Heart left ventricle (tissue), 16 donors: ENCODE results near the gene NELFB. TPM values are rescaled to one million over a fixed set of nuclear protein-coding genes. Genes with fewer than 3 reads are reported as not detected.
A peak's percentile ranks its signal among the peaks of the same experiment; 100 is the strongest.

Experiments used
- ATAC-seq, 4 donors: fragments of 200-7000 bp; cut with Tn5 transposase; one replicate each; pipeline ENCODE4 v1.9.1; 2020 to 2022; ENCODE audit warnings: moderate library complexity in 4 of 4, mild to moderate bottlenecking in 3 of 4, moderate number of reproducible peaks in 1 of 4
- DNase-seq, 5 donors: peaks; one replicate each; pipeline ENCODE4 v3.0.0-alpha.2; 2020
- H3K27ac ChIP-seq, 12 donors: fragments of 200-600 bp; sonication (generic) in 4 of 12; one replicate each; pipeline versions ENCODE4 v1.5.0 to v1.8.0; 2016 to 2022; ENCODE audit warnings: mild to moderate bottlenecking in 2 of 12
- H3K27me3 ChIP-seq, 9 donors: fragments of 200-600 bp; sonication (generic) in 2 of 9; one replicate each; pipeline versions ENCODE4 v1.5.1 to v1.8.0; 2016 to 2022; ENCODE audit warnings: mild to moderate bottlenecking in 3 of 9
- H3K36me3 ChIP-seq, 9 donors: fragments of 200-600 bp; sonication (generic) in 2 of 9; one replicate each; pipeline versions ENCODE4 v1.5.0 to v1.8.0; 2018 to 2022; ENCODE audit warnings: mild to moderate bottlenecking in 2 of 9
- H3K4me1 ChIP-seq, 12 donors: fragments of 200-600 bp; sonication (generic) in 4 of 12; one replicate each; pipeline versions ENCODE4 v1.5.0 to v1.8.0; 2016 to 2022; ENCODE audit warnings: mild to moderate bottlenecking in 3 of 12
- H3K4me3 ChIP-seq, 12 donors: fragments of 200-600 bp; sonication (generic) in 4 of 12; one replicate each; pipeline versions ENCODE4 v1.5.0 to v1.8.0; 2017 to 2022; ENCODE audit warnings: mild to moderate bottlenecking in 9 of 12, moderate library complexity in 4 of 12
- H3K9me3 ChIP-seq, 12 donors: fragments of 200-600 bp; sonication (generic) in 4 of 12; one replicate each; pipeline versions ENCODE4 v1.5.0 to v1.8.0; 2016 to 2022; ENCODE audit warnings: mild to moderate bottlenecking in 1 of 12
- POLR2A ChIP-seq, 2 donors: fragments of 450-650 bp; IDR thresholded peaks; one replicate each; pipeline ENCODE4 v1.6.1; 2017; ENCODE audit warnings: antibody characterized with exemption in 2 of 2, mild to moderate bottlenecking in 2 of 2, moderate library complexity in 2 of 2
- WGBS, 4 donors: extraction: QIAGEN DNeasy Blood & Tissue Kit in 2 of 4; methylation state at CpG; one replicate each; pipeline versions ENCODE4 v1.1.5 to v1.1.7; 2013 to 2018; 5-methylcytosine and 5-hydroxymethylcytosine counted together
- intact Hi-C, 10 donors: fragments of 100-400 bp; cut with DNase I; formaldehyde crosslinking; loops; one replicate each; pipeline versions ENCODE4 v1.11.1 to v1.14.2; 2022
- polyA plus RNA-seq, 2 donors: library from polyadenylated mRNA; stranded (reverse); fragments of 200-250 nt; gene quantifications; one replicate each; pipeline ENCODE4 v1.2.3, GENCODE V29; 2013
- total RNA-seq, 9 donors: library from RNA; depleted of rRNA in 2 of 9; stranded (reverse); fragments of >200 nt in 2 of 9; fragmentation: NEBNext Ultra II Directional in 3 of 9; extraction: Animal tissue kit (Norgen Biotek cat#: 25700) in 3 of 9; gene quantifications; one replicate each; pipeline versions ENCODE4 v1.1.0 to v1.2.4, GENCODE V29; 2016 to 2023
- TF ChIP-seq, protein P1 (sequence below), 12 donors: fragments of 200-600 bp; sonication (generic) in 4 of 12; IDR thresholded peaks; one replicate each; pipeline versions ENCODE4 v1.5.0 to v1.8.0; 2018 to 2022; ENCODE audit warnings: antibody characterized with exemption in 12 of 12, mild to moderate bottlenecking in 5 of 12
- donor health status: ischemic (EF 13 %, LVEDD 7.1; RV severe dilation, severe dysfunction).
- donor health status: healthy with polysubstance abuse.
- donor health status: DM: no; HTN: yes; CAD: no.
- donor health status: DM: no; HTN: no; CAD: no.
- donor health status: ischemic (EF 25% LVEDD 6.9; RV normal size, moderate dysfunction).
- donor health status: ischemic (EF 25% LVEDD 5.7; RV mildly dilated, moderate dysfunction).
- donor health status: healthy.
- donor health status: DM: yes; HTN: yes; CAD: no.
- donor health status: ischemic (EF 35%, LVEDD 5.7; RV mildly dilated, moderate dysfunction).
- donor health status: nonischemic (EF 11% LVEDD 7.7; RV severe dilation, severe dysfunction).
- donor health status: DM: yes; HTN: yes; CAD: no.
- donor health status: PGD.
- donor health status: ischemic (EF 29% LVEDD 5.4; RV normal size, mild dysfunction).
- donor health status: nonischemic (EF 23%, LVEDD 6.1; RV moderate dilation, normal function).

NELFB gene
- total and polyA plus RNA-seq, 11 donors: 31.4 to 77.8 (median 38.1) TPM

- Histone ChIP-seq H3K9me3 (peaks cover 0 to 8% (median 0%) of the 10 kb centered on the region in 12 donors), H3K27me3 (no peaks in the 10 kb centered on the region), H3K27ac (peak overlapping the region in 1 of 12 donors; percentile 24), H3K4me1 (peaks cover 6 to 66% (median 32%) of the 10 kb centered on the region in 12 donors), H3K4me3 (peak overlapping the region in 5 of 12 donors; percentile 4 to 26 (median 24)), H3K36me3 (peaks cover 0 to 20% (median 17%) of the 10 kb centered on the region in 9 donors)
- no peak for TF ChIP-seq POLR2A (IDR thresholded peaks at IDR 0.05)
- TF ChIP-seq, protein P1, sequence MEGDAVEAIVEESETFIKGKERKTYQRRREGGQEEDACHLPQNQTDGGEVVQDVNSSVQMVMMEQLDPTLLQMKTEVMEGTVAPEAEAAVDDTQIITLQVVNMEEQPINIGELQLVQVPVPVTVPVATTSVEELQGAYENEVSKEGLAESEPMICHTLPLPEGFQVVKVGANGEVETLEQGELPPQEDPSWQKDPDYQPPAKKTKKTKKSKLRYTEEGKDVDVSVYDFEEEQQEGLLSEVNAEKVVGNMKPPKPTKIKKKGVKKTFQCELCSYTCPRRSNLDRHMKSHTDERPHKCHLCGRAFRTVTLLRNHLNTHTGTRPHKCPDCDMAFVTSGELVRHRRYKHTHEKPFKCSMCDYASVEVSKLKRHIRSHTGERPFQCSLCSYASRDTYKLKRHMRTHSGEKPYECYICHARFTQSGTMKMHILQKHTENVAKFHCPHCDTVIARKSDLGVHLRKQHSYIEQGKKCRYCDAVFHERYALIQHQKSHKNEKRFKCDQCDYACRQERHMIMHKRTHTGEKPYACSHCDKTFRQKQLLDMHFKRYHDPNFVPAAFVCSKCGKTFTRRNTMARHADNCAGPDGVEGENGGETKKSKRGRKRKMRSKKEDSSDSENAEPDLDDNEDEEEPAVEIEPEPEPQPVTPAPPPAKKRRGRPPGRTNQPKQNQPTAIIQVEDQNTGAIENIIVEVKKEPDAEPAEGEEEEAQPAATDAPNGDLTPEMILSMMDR (IDR thresholded peaks at IDR 0.05): peak in 11 of 12 donors; percentile 21 to 64 (median 41)
- 44 to 70% (median 52%) methylated on average over 70 to 85 of the region's 85 CpGs for WGBS, 4 donors
- DNase-seq: peak; percentile 23 to 72 (median 44)
- intact Hi-C loops: loop anchor here in 3 of 10 donors (5.0 to 10.0 kb wide), 2 partner anchors 127 to 244 kb away; no protein-coding TSS in a partner anchor
- no peak for ATAC-seq
These were observed 25.6 kb downstream of the NELFB start for GRCh38 chr9:137280474-137281344.

DNA sequence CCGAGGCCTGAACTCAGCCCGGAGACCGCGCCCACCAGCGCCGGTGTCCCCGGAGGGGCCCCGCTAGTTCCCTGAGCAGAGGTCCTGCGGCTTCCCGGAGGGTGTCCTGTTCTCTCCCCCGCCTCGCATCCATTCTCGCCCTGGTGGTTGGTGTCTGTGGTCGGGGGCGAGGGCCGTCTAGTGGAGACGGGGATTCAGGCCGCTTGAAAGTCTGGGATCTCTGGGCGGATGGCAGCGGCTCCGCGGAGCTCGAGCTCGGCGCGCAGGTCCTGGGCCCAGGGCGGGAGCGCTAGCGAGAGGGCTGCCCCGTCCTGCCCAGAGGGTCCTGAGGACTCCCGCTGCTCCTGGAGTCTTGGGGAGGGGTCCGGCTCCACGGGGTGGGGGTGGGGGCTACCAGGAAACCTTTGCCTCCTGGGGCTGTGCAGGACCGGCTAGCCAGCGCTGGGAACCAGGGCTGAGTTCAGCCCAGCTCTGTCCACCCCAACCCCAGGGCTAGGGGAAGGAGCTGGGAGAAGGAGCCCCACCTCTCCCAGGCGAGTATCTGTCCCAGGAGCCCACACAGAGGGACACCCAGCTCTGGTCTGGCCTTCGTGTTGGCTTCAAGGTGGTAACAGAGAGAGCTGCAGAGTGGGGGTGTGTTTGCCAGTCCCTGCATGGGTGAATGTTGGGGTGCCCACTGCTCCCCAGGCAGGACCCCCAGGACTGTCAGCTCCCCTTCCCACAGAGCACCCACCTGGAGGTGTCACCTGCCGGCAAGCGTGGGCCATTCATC lies 26.4 kb downstream of the NELFB start:
- peaks cover 2 to 58% (median 25%) of the 10 kb centered on the region in 12 donors for H3K4me1 ChIP-seq
- peaks cover 0 to 20% (median 17%) of the 10 kb centered on the region in 9 donors for H3K36me3 ChIP-seq
- H3K4me3 ChIP-seq: peak overlapping the region in 4 of 12 donors; percentile 4 to 26 (median 14)
- DNase-seq: peak in 2 of 5 donors; percentile 6 to 26
- intact Hi-C loops: loop anchor here in 3 of 10 donors (5.0 to 10.0 kb wide), 2 partner anchors 126 to 243 kb away; no protein-coding TSS in a partner anchor
- H3K9me3 ChIP-seq: peaks cover 0 to 8% (median 0%) of the 10 kb centered on the region in 12 donors
- H3K27ac ChIP-seq: peak overlapping the region in 1 of 12 donors; percentile 24
- no peak for ATAC-seq
- TF ChIP-seq, protein P1 (IDR thresholded peaks at IDR 0.05): no peak
- TF ChIP-seq POLR2A (IDR thresholded peaks at IDR 0.05): no peak
- WGBS, 4 donors: 72 to 87% (median 73%) methylated on average over 7 to 39 of the region's 39 CpGs
- no peaks in the 10 kb centered on the region for H3K27me3 ChIP-seq

GRCh38 chr9:137286975-137287383 lies 31.9 kb downstream of the NELFB start:
- Histone ChIP-seq H3K27ac (no peak overlapping the region), H3K4me3 (no peak overlapping the region), H3K9me3 (peaks cover 0 to 8% (median 0%) of the 10 kb centered on the region in 12 donors), H3K36me3 (peaks cover 0 to 7% (median 0%) of the 10 kb centered on the region in 9 donors), H3K4me1 (peaks cover 0 to 13% (median 0%) of the 10 kb centered on the region in 12 donors), H3K27me3 (no peaks in the 10 kb centered on the region)
- TF ChIP-seq, protein P1 (IDR thresholded peaks at IDR 0.05): peak; percentile 30 to 68 (median 52)
- TF ChIP-seq POLR2A (IDR thresholded peaks at IDR 0.05): no peak
- WGBS, 4 donors: 41 to 53% (median 49%) methylated on average over 12 to 14 of the region's 14 CpGs
- DNase-seq: peak in 4 of 5 donors; percentile 38 to 58 (median 52)
- intact Hi-C loops: loop anchor here in 3 of 10 donors (2.0 to 10.0 kb wide), 2 partner anchors 158 to 238 kb away; no protein-coding TSS in a partner anchor
- peak; percentile 73 to 94 (median 90) for ATAC-seq
